HG03097 (cell line): Measurements from ENCODE around the gene FGD4.

Source experiments
- ATAC-seq: cut with Tn5 transposase; IDR thresholded peaks from one replicate; pipeline ENCODE4 v1.9.1; 2021; ENCODE audit not compliant: unreplicated experiment, low FRiP score

Gene FGD4

GRCh38 chr12:32454075-32454474 lies 54.7 kb downstream of the FGD4 start:
- no peak for ATAC-seq

DNA sequence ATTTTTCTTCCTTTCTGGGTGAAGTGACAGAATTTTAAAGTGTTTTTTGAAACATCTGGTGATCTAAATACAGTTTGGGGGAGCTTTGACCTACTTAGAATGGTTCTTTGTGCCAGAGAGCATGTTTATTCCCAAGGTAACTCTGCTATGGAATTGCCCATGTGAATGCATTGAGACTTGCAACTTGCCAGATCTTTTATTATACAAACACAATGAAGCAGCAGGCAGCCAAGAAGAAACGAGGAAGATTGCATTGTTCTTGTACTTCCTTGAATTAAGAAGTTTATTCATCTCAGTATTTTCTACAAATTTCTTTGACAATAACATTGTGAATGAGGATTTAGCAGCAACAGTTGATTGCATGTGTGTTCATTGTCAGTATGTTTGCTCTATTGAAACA lies 55.5 kb downstream of the FGD4 start:
- ATAC-seq: no peak

DNA sequence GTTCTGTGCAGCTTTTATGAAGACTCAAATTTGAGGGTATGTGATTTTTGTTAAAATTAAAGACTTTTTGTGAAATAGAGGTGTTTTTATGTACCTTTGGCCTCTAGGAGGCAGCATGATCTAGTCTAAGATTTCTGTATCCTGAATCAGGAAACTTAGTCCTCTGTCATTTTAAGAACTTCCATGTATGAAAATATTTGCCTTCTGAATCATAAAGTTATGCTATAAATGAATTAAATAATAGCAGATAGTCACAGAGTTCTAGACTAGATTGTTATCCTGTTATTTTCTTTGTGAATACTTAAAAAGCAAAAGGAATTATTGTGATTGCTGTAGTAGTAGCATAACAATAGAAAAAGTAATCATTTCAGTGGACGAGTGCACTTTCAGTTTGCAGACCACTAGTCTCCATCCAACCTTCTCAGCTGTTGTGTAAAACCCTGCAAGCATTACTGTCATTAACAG lies 56.3 kb downstream of the FGD4 start:
- ATAC-seq: no peak

GRCh38 chr12:32457251-32458025 lies 58.1 kb downstream of the FGD4 start:
- no peak for ATAC-seq

- no peak for ATAC-seq
Measured at GRCh38 chr12:32460638-32461037, 61.3 kb downstream of the FGD4 start.

- no peak for ATAC-seq
Measured at GRCh38 chr12:32462908-32463307, 63.5 kb downstream of the FGD4 start.

DNA sequence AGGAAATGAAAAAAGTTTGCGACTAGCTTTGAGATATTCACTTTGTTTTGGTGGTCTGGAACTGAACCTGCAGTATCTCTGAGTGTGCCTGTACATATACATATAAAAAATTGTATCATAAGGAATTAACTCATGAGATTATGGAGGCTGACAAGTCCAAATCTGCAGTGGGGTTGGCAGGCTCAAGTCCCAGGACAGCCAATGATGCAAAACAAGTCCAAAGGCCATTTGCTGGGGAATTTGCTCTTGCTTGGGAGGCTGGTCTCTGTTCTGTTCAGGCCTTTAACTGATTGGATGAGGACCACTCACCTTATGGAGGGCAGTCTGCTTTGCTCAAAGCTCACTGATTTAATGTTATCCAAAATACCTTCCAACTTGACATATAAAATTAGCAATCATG lies 66.8 kb downstream of the FGD4 start:
- no peak for ATAC-seq

GRCh38 chr12:32466986-32467711 lies 67.8 kb downstream of the FGD4 start:
- ATAC-seq: no peak

DNA sequence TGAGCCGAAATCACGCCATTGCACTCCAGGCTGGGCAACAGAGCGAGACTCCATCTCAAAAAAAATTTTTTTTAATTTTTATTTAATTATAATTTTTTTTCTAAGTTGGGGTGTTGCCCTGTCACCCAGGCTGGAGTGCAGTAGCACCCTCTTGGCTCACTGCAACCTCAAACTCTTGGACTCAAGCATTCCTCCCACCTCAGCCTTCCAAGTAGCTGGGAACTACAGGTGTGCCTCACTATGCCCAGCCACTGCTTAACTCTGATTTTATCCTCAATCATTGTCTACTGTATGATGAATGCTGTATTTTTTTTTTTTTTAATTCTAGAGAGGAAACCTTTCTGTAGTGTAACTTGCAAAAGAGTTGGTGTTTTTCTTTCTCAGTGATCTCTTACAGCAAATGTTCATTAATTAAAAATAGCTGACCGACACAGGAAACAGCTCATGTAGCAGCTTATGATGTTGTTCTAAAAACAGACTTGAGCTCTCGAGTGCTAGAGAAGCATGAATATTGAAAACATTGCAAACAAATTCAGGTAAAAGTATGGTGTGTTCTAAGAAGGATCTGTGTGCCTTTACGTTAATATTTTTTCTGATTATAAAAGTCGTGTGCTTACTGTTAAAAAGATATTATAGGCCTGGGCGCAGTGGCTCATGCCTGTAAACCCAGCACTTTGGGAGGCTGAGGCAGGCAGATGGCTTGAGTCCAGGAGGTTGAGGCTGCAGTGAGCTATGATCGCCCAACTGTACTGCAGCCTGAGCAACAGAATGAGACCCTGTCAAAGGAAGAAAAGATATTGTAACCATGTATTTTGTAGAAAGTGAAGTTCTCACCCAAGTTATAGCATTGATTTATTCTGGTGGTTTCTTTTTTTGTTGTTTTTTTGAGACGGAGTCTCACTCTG lies 68.9 kb downstream of the FGD4 start:
- ATAC-seq: no peak

GRCh38 chr12:32470936-32471470 lies 71.6 kb downstream of the FGD4 start:
- ATAC-seq: no peak

GRCh38 chr12:32471591-32472001 lies 72.2 kb downstream of the FGD4 start:
- ATAC-seq: no peak

DNA sequence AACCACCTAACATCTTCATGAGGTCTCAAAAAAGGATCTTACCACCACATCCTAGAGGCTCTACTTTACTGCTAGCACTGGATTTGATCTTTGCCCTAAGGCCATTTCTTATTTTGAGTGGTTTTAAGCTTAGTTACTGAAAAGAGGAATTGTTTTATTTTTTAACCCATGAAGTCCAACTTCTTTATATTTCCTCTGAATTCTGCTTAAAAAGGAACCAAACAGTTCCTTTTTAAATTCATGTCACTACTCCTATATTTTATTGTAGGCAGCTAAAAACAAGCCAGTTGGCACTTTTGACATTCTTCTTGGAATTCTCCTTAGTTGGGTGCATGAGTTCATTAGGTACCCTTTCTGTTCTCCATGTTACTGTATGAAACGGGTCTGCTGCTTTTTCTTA lies 76.4 kb downstream of the FGD4 start:
- no peak for ATAC-seq

GRCh38 chr12:32476446-32476845 lies 77.1 kb downstream of the FGD4 start:
- ATAC-seq: no peak

DNA sequence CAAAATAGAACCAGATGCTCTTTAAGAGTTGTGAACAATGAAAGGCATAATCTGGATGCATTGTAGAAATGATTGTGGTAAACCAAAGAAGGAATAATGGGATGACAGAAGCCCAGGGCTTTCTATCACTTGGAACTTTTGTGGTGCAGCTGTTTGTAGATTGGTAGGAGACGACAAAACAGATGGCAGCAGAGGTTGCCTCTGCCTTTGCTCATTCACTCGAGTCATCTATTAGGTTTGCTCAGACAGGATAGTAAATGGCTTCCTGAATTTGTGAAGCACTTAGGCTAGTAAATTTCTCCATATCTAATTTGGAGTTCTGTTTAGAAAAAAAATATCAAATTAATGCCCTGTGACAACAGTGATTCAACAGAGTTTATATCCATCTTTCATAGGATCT lies 78.4 kb downstream of the FGD4 start:
- ATAC-seq: no peak

- no peak for ATAC-seq
Measured at GRCh38 chr12:32478166-32478565, 78.8 kb downstream of the FGD4 start.

GRCh38 chr12:32478858-32479725 lies 79.7 kb downstream of the FGD4 start:
- ATAC-seq: peak; percentile 76

DNA sequence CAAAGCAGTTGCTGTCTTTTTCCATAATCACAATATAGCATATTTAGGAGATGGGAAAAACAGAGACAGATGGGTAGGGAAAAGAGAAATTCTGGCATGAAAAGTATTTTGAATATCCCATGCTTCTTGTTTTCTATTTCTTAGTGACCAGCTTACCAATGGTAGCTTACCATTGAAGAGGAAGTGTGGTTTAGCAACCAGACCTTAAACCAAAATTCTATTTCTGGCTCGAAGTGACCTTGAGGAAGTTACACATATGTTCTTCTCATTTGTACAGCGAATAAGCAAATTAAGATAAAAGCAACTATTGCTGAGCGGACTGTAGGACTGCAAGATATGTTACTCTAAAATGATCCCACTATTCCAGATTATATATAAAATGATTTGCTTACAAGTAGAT lies 82.9 kb downstream of the FGD4 start:
- ATAC-seq: no peak

- ATAC-seq: no peak
Measured at GRCh38 chr12:32483499-32483898, 84.1 kb downstream of the FGD4 start.

DNA sequence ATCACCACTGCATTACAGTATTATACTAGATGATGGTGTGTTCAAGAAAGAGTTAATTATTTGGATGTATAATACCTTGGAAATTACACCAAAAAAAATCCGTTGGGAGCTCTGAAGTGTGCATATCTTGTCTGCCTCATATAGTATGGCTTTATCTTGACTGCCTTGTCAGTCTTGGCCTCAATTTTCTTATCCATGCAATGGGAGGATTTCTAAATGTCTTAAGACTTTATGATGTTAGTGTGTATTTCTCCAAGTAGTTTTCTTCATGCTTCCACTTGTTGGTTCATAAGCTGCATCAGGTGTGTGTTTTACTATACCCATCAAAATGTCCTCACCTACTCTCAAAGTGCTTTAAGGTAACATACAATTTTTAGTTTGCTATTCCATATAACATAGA lies 84.6 kb downstream of the FGD4 start:
- no peak for ATAC-seq

GRCh38 chr12:32486158-32486557 lies 86.8 kb downstream of the FGD4 start:
- no peak for ATAC-seq
